H9 (cell line): ENCODE results near the gene LRP2. TPM values are rescaled to one million over a fixed set of nuclear protein-coding genes. Genes with fewer than 3 reads are reported as not detected.

Experiments used
- DNase-seq: peaks from one replicate; pipeline ENCODE4 v3.0.0-alpha.2; 2017
- H2AFZ ChIP-seq: one replicate; pipeline ENCODE4 v1.6.1; 2013; ENCODE audit warnings: mild to moderate bottlenecking, low read length, control low read depth, moderate library complexity
- H2AK5ac ChIP-seq: 2 replicates; pipeline ENCODE4 v1.6.1; 2013; ENCODE audit warnings: low read length, control low read depth, mixed read lengths; ENCODE audit not compliant: insufficient read length
- H2BK120ac ChIP-seq: one replicate; pipeline ENCODE4 v1.6.1; 2013; ENCODE audit warnings: low read depth, mild to moderate bottlenecking, low read length, control low read depth, inconsistent platforms; ENCODE audit not compliant: poor library complexity, severe bottlenecking
- H2BK12ac ChIP-seq: 2 replicates; pipeline ENCODE4 v1.6.1; 2013; ENCODE audit warnings: low read length, control low read depth, mixed read lengths, low read depth; ENCODE audit not compliant: insufficient read length
- H2BK15ac ChIP-seq: 2 replicates; pipeline ENCODE4 v1.6.1; 2013; ENCODE audit warnings: low read depth, low read length, control low read depth
- H2BK20ac ChIP-seq: one replicate; pipeline ENCODE4 v1.6.1; 2013; ENCODE audit warnings: low read depth, mild to moderate bottlenecking, low read length, control low read depth, inconsistent platforms; ENCODE audit not compliant: poor library complexity, severe bottlenecking
- H2BK5ac ChIP-seq: 2 replicates; pipeline ENCODE4 v1.6.1; 2013; ENCODE audit warnings: low read length, control low read depth, mixed read lengths; ENCODE audit not compliant: insufficient read length
- H3K14ac ChIP-seq: 2 replicates; pipeline ENCODE4 v1.6.1; 2013; ENCODE audit warnings: low read length, control low read depth; ENCODE audit not compliant: insufficient read depth
- H3K18ac ChIP-seq: 2 replicates; pipeline ENCODE4 v1.6.1; 2013; ENCODE audit warnings: low read depth, mild to moderate bottlenecking, mixed read lengths, low read length, control low read depth; ENCODE audit not compliant: insufficient read length
- H3K23ac ChIP-seq: 2 replicates; pipeline ENCODE4 v1.6.1; 2013; ENCODE audit warnings: low read length, control low read depth, mixed read lengths, low read depth; ENCODE audit not compliant: insufficient read length
- H3K23me2 ChIP-seq: 2 replicates; pipeline ENCODE4 v1.6.1; 2013; ENCODE audit warnings: low read depth, mild to moderate bottlenecking, mixed read lengths, low read length, control low read depth; ENCODE audit not compliant: insufficient read length, poor library complexity, severe bottlenecking
- H3K27ac ChIP-seq: 2 replicates; pipeline ENCODE4 v1.5.1; 2013; ENCODE audit warnings: low read length, control low read depth, mixed read lengths, low read depth; ENCODE audit not compliant: insufficient read length
- H3K27me3 ChIP-seq: 2 replicates; pipeline ENCODE4 v1.6.1; 2013; ENCODE audit warnings: low read length, control low read depth, inconsistent platforms; ENCODE audit not compliant: insufficient read depth
- H3K4ac ChIP-seq: 2 replicates; pipeline ENCODE4 v1.6.1; 2013; ENCODE audit warnings: low read depth, mild to moderate bottlenecking, control low read depth, inconsistent platforms, low read length, moderate library complexity
- H3K4me1 ChIP-seq: 2 replicates; pipeline ENCODE4 v1.6.1; 2013; ENCODE audit warnings: low read length, control low read depth, inconsistent platforms; ENCODE audit not compliant: insufficient read depth
- H3K4me2 ChIP-seq: 2 replicates; pipeline ENCODE4 v1.6.1; 2013; ENCODE audit warnings: low read length, control low read depth, mixed read lengths; ENCODE audit not compliant: insufficient read length, insufficient read depth
- H3K56ac ChIP-seq: 2 replicates; pipeline ENCODE4 v1.6.1; 2013; ENCODE audit warnings: low read depth, mild to moderate bottlenecking, mixed read lengths, low read length, control low read depth; ENCODE audit not compliant: insufficient read length
- H3K79me1 ChIP-seq: 2 replicates; pipeline ENCODE4 v1.6.1; 2013; ENCODE audit warnings: low read depth, mild to moderate bottlenecking, moderate library complexity, low read length, control low read depth, inconsistent platforms; ENCODE audit not compliant: insufficient read depth, poor library complexity, severe bottlenecking
- H3K79me2 ChIP-seq: 2 replicates; pipeline ENCODE4 v1.6.1; 2013; ENCODE audit warnings: low read length, control low read depth, inconsistent platforms; ENCODE audit not compliant: insufficient read depth
- H3K9ac ChIP-seq: 2 replicates; pipeline ENCODE4 v1.6.1; 2013; ENCODE audit warnings: low read length, control low read depth, mixed read lengths; ENCODE audit not compliant: insufficient read length; ENCODE audit errors: extremely low read depth
- H3K9me3 ChIP-seq: one replicate; pipeline ENCODE4 v1.6.1; 2013; ENCODE audit warnings: low read depth, low read length, inconsistent platforms; ENCODE audit not compliant: control insufficient read depth
- H3T11ph ChIP-seq: one replicate; pipeline ENCODE4 v1.6.1; 2013; ENCODE audit warnings: mild to moderate bottlenecking, low read length, control low read depth, inconsistent platforms
- H4K20me1 ChIP-seq: one replicate; pipeline ENCODE4 v1.6.1; 2013; ENCODE audit not compliant: control insufficient read depth, insufficient read length, insufficient read depth
- H4K5ac ChIP-seq: 2 replicates; pipeline ENCODE4 v1.6.1; 2013; ENCODE audit warnings: low read depth, mild to moderate bottlenecking, mixed read lengths, low read length, control low read depth; ENCODE audit not compliant: insufficient read length
- H4K8ac ChIP-seq: replicated peaks from 2 replicates; pipeline ENCODE4 v1.6.1; 2013; ENCODE audit warnings: low read length, control low read depth, mixed read lengths, low read depth; ENCODE audit not compliant: insufficient read length
- H4K91ac ChIP-seq: 2 replicates; pipeline ENCODE4 v1.6.1; 2013; ENCODE audit warnings: low read depth, mild to moderate bottlenecking, moderate library complexity, mixed read lengths, low read length, control low read depth; ENCODE audit not compliant: insufficient read length
- H3K27ac Mint-ChIP-seq, 3 experiments: 2 replicates in 2 of 3; 3 replicates in 1 of 3; pipeline ENCODE4 v1.8.0; 2020 to 2021; ENCODE audit warnings: mixed read lengths in 3 of 3, mild to moderate bottlenecking in 1 of 3, moderate library complexity in 1 of 3
- H3K27me3 Mint-ChIP-seq: 2 replicates; pipeline ENCODE4 v1.8.0; 2021; ENCODE audit warnings: low read depth, mild to moderate bottlenecking, moderate library complexity, mixed read lengths
- H3K36me3 Mint-ChIP-seq, 3 experiments: 2 replicates in 2 of 3; 3 replicates in 1 of 3; pipeline ENCODE4 v1.8.0; 2020 to 2021; ENCODE audit warnings: low read depth in 3 of 3, mixed read lengths in 3 of 3; ENCODE audit not compliant: insufficient read depth in 1 of 3
- H3K4me1 Mint-ChIP-seq, 2 experiments: 2 replicates each; pipeline ENCODE4 v1.8.0; 2020; ENCODE audit warnings: mixed read lengths in 2 of 2
- H3K4me3 Mint-ChIP-seq, 2 experiments: 2 replicates in 1 of 2; 3 replicates in 1 of 2; pipeline ENCODE4 v1.8.0; 2020 to 2021; ENCODE audit warnings: mild to moderate bottlenecking in 2 of 2, mixed read lengths in 2 of 2, moderate library complexity in 1 of 2
- H3K9me3 Mint-ChIP-seq, 2 experiments: 2 replicates in 1 of 2; 3 replicates in 1 of 2; pipeline ENCODE4 v1.8.0; 2020; ENCODE audit warnings: mild to moderate bottlenecking in 2 of 2, mixed read lengths in 2 of 2, moderate library complexity in 1 of 2
- CTCF ChIP-seq: fragments of 200-600 bp; sonication (generic); conservative IDR thresholded peaks from 3 replicates; pipeline ENCODE4 v1.8.0; 2021; ENCODE audit warnings: antibody characterized with exemption, mild to moderate bottlenecking
- WGBS: extraction: QIAGEN DNeasy Blood & Tissue Kit; methylation state at CpG from one replicate; pipeline ENCODE4 v1.1.7; 2013; ENCODE audit warnings: missing lambda C conversion rate, low lambda C conversion rate, mixed read lengths; ENCODE audit not compliant: insufficient read length; ENCODE audit errors: extremely low coverage; 5-methylcytosine and 5-hydroxymethylcytosine counted together
- total RNA-seq: library from RNA; stranded (reverse); gene quantifications from 2 replicates; pipeline ENCODE4 v1.2.1, GENCODE V29; 2021

The LRP2 gene
- total RNA-seq, 1 experiment from 2014 or later = 1.4 TPM

GRCh38 chr2:169184074-169184473 lies 178.3 kb downstream of the LRP2 start:
- Histone ChIP-seq H2AFZ (no peak overlapping the region), H3K79me1 (no peaks in the 10 kb centered on the region), H3K4ac (no peak overlapping the region), H3K27me3 (no peaks in the 10 kb centered on the region), H3K23ac (no peak overlapping the region), H4K20me1 (no peaks in the 10 kb centered on the region), H2BK12ac (no peak overlapping the region), H3K14ac (no peak overlapping the region), H3K56ac (no peak overlapping the region), H3T11ph (no peak overlapping the region), H2BK5ac (no peak overlapping the region), H2BK120ac (no peak overlapping the region), H3K9ac (no peak overlapping the region), H4K5ac (no peak overlapping the region), H2AK5ac (no peak overlapping the region), H3K27ac (no peak overlapping the region), H4K91ac (no peak overlapping the region), H4K8ac (no peak overlapping the region), H3K4me1 (no peaks in the 10 kb centered on the region), H3K9me3 (no peaks in the 10 kb centered on the region), H3K18ac (no peak overlapping the region), H3K79me2 (no peaks in the 10 kb centered on the region), H2BK20ac (no peak overlapping the region), H2BK15ac (no peak overlapping the region), H3K4me2 (no peak overlapping the region), H3K23me2 (no peaks in the 10 kb centered on the region)
- Mint-ChIP-seq H3K27me3 (no peaks in the 10 kb centered on the region; the same call in 1 of the 2 replicates), H3K36me3 (no peaks in the 10 kb centered on the region), H3K27ac (no peak overlapping the region), H3K9me3 (no peaks in the 10 kb centered on the region), H3K4me1 (no peaks in the 10 kb centered on the region), H3K4me3 (no peak overlapping the region)
- WGBS = no CpG with 5 or more reads among the region's 3 CpGs
- TF ChIP-seq CTCF = no peak
- no peak for DNase-seq
